Natural killer cell (primary cell): Measurements from ENCODE around the gene MACROD2. TPM values are rescaled to one million over a fixed set of nuclear protein-coding genes. Genes with fewer than 3 reads are reported as not detected.

Experiments
- ATAC-seq, 3 donors: fragments of 150-1000 bp in 2 of 3; fragments of 200-7000 bp in 1 of 3; cut with Tn5 transposase; 1 replicate in 1 of 3; 2 replicates in 2 of 3; pipeline ENCODE4 v1.10.0; 2021; ENCODE audit warnings: mild to moderate bottlenecking in 2 of 3, moderate library complexity in 2 of 3
- DNase-seq, 2 donors: peaks; one replicate each; pipeline versions ENCODE4 v3.0.0 to v3.0.0-alpha.2; 2013 to 2021; ENCODE audit warnings: mixed read lengths in 1 of 2
- H3K27ac ChIP-seq: one replicate; pipeline ENCODE4 v1.5.1; 2013; ENCODE audit warnings: mild to moderate bottlenecking, low read length
- H3K27me3 ChIP-seq: one replicate; pipeline ENCODE4 v1.6.1; 2013; ENCODE audit warnings: low read length; ENCODE audit not compliant: control insufficient read depth, insufficient read depth
- H3K36me3 ChIP-seq: one replicate; pipeline ENCODE4 v1.6.1; 2013; ENCODE audit warnings: low read length; ENCODE audit not compliant: control insufficient read depth, insufficient read depth
- H3K4me1 ChIP-seq: one replicate; pipeline ENCODE4 v1.6.1; 2013; ENCODE audit warnings: low read length; ENCODE audit not compliant: control insufficient read depth, insufficient read depth
- H3K4me3 ChIP-seq: one replicate; pipeline ENCODE4 v1.5.1; 2013; ENCODE audit warnings: low read length
- H3K9me3 ChIP-seq: one replicate; pipeline ENCODE4 v1.6.1; 2013; ENCODE audit warnings: low read length; ENCODE audit not compliant: control insufficient read depth, insufficient read depth
- H3K27ac Mint-ChIP-seq, 2 donors: one replicate each; pipeline ENCODE4 v1.8.0; 2022; ENCODE audit warnings: mild to moderate bottlenecking in 2 of 2, mixed read lengths in 2 of 2, moderate library complexity in 1 of 2
- H3K27me3 Mint-ChIP-seq, 2 donors: one replicate each; pipeline ENCODE4 v1.8.0; 2022; ENCODE audit warnings: low read depth in 2 of 2, mixed read lengths in 2 of 2
- H3K36me3 Mint-ChIP-seq: one replicate; pipeline ENCODE4 v1.8.0; 2022; ENCODE audit warnings: mixed read lengths
- H3K4me1 Mint-ChIP-seq, 2 donors: one replicate each; pipeline ENCODE4 v1.8.0; 2022; ENCODE audit warnings: mixed read lengths in 2 of 2
- H3K4me3 Mint-ChIP-seq: one replicate; pipeline ENCODE4 v1.8.0; 2022; ENCODE audit warnings: mild to moderate bottlenecking, moderate library complexity, mixed read lengths
- H3K9me3 Mint-ChIP-seq, 2 donors: one replicate each; pipeline ENCODE4 v1.8.0; 2022; ENCODE audit warnings: mixed read lengths in 2 of 2
- WGBS: methylation state at CpG from one replicate; pipeline ENCODE4 v1.1.7; 2013; ENCODE audit warnings: missing lambda C conversion rate; ENCODE audit not compliant: insufficient coverage; 5-methylcytosine and 5-hydroxymethylcytosine counted together
- intact Hi-C: fragments of 100-400 bp; cut with micrococcal nuclease; formaldehyde crosslinking; loops from one replicate; pipeline ENCODE4 v1.14.2; 2022
- total RNA-seq, 4 donors: library from RNA; stranded (reverse); fragments of 120-200 nt in 1 of 4; gene quantifications; one replicate each; pipeline versions ENCODE4 v1.2.3 to v1.2.4, GENCODE V29; 2013 to 2022
- TF ChIP-seq, protein P1 (sequence below): fragments of 200-600 bp; IDR thresholded peaks from one replicate; pipeline ENCODE4 v1.8.0; 2022; ENCODE audit warnings: antibody characterized with exemption

Gene MACROD2
- total RNA-seq, 3 donors from 2014 or later (not counting 1 experiment from before 2014, with no cell fraction given), result 0.19 to 0.88 TPM; not detected in 1

GRCh38 chr20:14707865-14708596, 712.7 kb downstream of the MACROD2 start:
- Histone ChIP-seq H3K36me3 (no peaks in the 10 kb centered on the region), H3K9me3 (no peaks in the 10 kb centered on the region), H3K4me3 (no peak overlapping the region), H3K27me3 (no peaks in the 10 kb centered on the region), H3K27ac (no peak overlapping the region), H3K4me1 (no peaks in the 10 kb centered on the region)
- H3K27me3 Mint-ChIP-seq, result no peaks in the 10 kb centered on the region
- no peak overlapping the region for H3K4me3 Mint-ChIP-seq
- ATAC-seq (no peak), DNase-seq (no peak)
- H3K27ac Mint-ChIP-seq, result no peak overlapping the region
- no peaks in the 10 kb centered on the region for H3K4me1 Mint-ChIP-seq
- intact Hi-C loops, result no loop called here
- H3K36me3 Mint-ChIP-seq, result no peaks in the 10 kb centered on the region
- TF ChIP-seq, protein P1, sequence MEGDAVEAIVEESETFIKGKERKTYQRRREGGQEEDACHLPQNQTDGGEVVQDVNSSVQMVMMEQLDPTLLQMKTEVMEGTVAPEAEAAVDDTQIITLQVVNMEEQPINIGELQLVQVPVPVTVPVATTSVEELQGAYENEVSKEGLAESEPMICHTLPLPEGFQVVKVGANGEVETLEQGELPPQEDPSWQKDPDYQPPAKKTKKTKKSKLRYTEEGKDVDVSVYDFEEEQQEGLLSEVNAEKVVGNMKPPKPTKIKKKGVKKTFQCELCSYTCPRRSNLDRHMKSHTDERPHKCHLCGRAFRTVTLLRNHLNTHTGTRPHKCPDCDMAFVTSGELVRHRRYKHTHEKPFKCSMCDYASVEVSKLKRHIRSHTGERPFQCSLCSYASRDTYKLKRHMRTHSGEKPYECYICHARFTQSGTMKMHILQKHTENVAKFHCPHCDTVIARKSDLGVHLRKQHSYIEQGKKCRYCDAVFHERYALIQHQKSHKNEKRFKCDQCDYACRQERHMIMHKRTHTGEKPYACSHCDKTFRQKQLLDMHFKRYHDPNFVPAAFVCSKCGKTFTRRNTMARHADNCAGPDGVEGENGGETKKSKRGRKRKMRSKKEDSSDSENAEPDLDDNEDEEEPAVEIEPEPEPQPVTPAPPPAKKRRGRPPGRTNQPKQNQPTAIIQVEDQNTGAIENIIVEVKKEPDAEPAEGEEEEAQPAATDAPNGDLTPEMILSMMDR, result no peak
- 75% methylated on average over 1 of the region's 2 CpGs for WGBS
- H3K9me3 Mint-ChIP-seq, result peaks cover 8 to 21% of the 10 kb centered on the region in 2 donors

- Histone ChIP-seq H3K4me3 (no peak overlapping the region), H3K9me3 (peaks cover 5% of the 10 kb centered on the region), H3K27ac (no peak overlapping the region), H3K4me1 (no peaks in the 10 kb centered on the region), H3K36me3 (no peaks in the 10 kb centered on the region), H3K27me3 (no peaks in the 10 kb centered on the region)
- ATAC-seq (no peak), DNase-seq (no peak)
- intact Hi-C loops, result no loop called here
- no peaks in the 10 kb centered on the region for H3K27me3 Mint-ChIP-seq
- TF ChIP-seq, protein P1, result no peak
- 57% methylated on average over 2 of the region's 2 CpGs for WGBS
- no peak overlapping the region for H3K4me3 Mint-ChIP-seq
- H3K4me1 Mint-ChIP-seq, result no peaks in the 10 kb centered on the region
- H3K27ac Mint-ChIP-seq, result no peak overlapping the region
- no peaks in the 10 kb centered on the region for H3K36me3 Mint-ChIP-seq
- H3K9me3 Mint-ChIP-seq, result peaks cover 9 to 25% of the 10 kb centered on the region in 2 donors
Measured at GRCh38 chr20:14709439-14709838, 714.1 kb downstream of the MACROD2 start.

DNA sequence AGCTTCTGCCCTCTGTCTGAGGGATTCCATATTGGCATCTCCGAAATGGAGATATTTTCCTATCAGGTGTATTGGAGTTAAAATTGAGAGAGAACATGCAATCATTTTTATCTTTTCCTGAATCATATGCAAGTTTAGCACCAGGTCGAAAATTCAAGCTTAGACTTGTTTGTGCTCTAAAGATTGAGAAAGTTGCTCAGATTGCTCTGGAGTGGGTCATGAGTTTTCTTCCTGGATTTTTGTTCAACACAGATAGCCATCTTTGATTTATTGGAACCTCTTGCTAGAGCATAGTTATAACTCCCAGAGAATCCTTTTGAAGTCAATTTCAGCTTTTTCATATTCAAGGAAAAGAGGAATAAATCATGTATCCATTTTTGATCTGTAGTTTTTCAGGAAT, 715.6 kb downstream of the MACROD2 start:
- WGBS, result 85% methylated on average over 1 of the region's 2 CpGs

More for the DNA sequence above, 715.6 kb downstream of the MACROD2 start:
- Mint-ChIP-seq H3K4me1 (no peaks in the 10 kb centered on the region), H3K27ac (no peak overlapping the region), H3K9me3 (peaks cover 6 to 18% of the 10 kb centered on the region in 2 donors), H3K36me3 (no peaks in the 10 kb centered on the region), H3K27me3 (no peaks in the 10 kb centered on the region), H3K4me3 (no peak overlapping the region)
- no peak for ATAC-seq
- intact Hi-C loops, result no loop called here
- TF ChIP-seq, protein P1, result no peak
- no peak for DNase-seq
- H3K4me1 ChIP-seq, result no peaks in the 10 kb centered on the region
- peaks cover 5% of the 10 kb centered on the region for H3K9me3 ChIP-seq
- H3K27me3 ChIP-seq, result no peaks in the 10 kb centered on the region
- no peak overlapping the region for H3K4me3 ChIP-seq
- H3K27ac ChIP-seq, result no peak overlapping the region
- no peaks in the 10 kb centered on the region for H3K36me3 ChIP-seq
